ENCODE results near the gene FOXL2NB.
"Not testable (repeated sequence)": the region's sequence is repeated elsewhere in the genome, so short reads cannot be mapped to it uniquely, and the experiment has no call there.

The FOXL2NB gene

DNA sequence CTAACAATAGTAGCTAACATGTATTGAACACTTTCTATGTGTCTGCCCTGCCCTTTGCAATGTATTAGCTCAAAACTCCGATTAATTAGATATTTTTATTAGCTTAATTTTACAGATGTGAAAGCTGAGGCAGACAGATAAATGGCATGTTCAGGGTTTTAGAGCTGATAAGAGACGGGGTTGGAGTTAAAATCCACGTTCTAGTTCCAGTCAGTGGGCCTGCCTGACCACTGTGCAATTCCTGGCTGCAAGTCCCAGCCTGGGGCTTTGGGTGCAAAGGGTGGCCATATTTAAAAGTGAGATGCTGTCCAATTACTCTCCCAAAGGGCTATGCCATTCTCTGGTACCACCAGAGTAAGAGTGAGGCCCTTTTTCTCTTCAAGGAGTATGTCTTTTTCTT lies 33.3 kb upstream of the FOXL2NB start:
- H3K4me1 ChIP-seq (ENCODE audit: control insufficient read depth, insufficient read depth, low read length), result peaks cover 6% of the 10 kb centered on the region
- H3K9ac ChIP-seq (ENCODE audit: low read length), result no peak overlapping the region
- no peaks in the 10 kb centered on the region for H3K9me3 ChIP-seq (ENCODE audit: control insufficient read depth, low read length)
- no peaks in the 10 kb centered on the region for H3K27me3 ChIP-seq (replicated peaks; ENCODE audit: control insufficient read depth, insufficient read depth, low read length)
- DNase-seq (ENCODE audit: low read depth), result no peak
- no peaks in the 10 kb centered on the region for H3K36me3 ChIP-seq (ENCODE audit: control insufficient read depth, insufficient read depth, low read length, severe bottlenecking)
- no peak overlapping the region for H3K4me3 ChIP-seq (ENCODE audit: low read length)

DNA sequence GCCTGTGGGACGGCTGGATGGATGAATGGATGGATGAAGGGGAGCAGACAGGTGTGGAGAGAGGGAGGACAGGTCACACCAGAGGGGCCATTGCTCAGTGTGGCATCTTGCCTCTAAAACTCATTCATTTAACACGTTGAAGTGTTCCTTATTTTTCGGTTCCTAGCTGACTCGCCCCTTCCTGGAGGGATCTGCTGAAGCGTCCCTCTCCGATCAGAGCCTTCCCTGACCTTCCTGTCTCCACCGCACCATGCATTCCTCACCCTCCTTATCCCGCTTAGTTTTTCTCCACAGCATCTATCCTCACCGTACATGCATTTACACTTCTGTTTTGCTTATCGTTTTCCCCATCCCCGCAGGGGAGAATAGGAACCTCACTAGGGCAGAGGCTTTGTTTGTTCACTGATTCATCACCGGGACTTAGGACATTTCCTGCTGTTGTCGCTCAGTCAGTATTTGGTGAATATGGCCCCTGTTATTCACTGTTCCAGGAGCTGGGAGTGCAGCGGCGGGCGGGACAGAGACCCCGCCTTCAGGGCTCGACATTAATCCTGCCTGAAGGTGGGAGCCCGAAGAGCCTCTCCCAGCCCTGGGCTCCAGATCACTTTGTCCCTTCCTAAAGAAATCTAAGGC lies 32.0 kb upstream of the FOXL2NB start:
- Histone ChIP-seq H3K9me3 (ENCODE audit: control insufficient read depth, low read length) (no peaks in the 10 kb centered on the region), H3K27me3 (replicated peaks; ENCODE audit: control insufficient read depth, insufficient read depth, low read length) (no peaks in the 10 kb centered on the region), H3K36me3 (ENCODE audit: control insufficient read depth, insufficient read depth, low read length, severe bottlenecking) (no peaks in the 10 kb centered on the region), H3K4me3 (ENCODE audit: low read length) (peak overlapping the region; percentile 86), H3K9ac (ENCODE audit: low read length) (peak overlapping the region; percentile 97), H3K4me1 (ENCODE audit: control insufficient read depth, insufficient read depth, low read length) (peaks cover 6% of the 10 kb centered on the region)
- DNase-seq (ENCODE audit: low read depth), result no peak

DNA sequence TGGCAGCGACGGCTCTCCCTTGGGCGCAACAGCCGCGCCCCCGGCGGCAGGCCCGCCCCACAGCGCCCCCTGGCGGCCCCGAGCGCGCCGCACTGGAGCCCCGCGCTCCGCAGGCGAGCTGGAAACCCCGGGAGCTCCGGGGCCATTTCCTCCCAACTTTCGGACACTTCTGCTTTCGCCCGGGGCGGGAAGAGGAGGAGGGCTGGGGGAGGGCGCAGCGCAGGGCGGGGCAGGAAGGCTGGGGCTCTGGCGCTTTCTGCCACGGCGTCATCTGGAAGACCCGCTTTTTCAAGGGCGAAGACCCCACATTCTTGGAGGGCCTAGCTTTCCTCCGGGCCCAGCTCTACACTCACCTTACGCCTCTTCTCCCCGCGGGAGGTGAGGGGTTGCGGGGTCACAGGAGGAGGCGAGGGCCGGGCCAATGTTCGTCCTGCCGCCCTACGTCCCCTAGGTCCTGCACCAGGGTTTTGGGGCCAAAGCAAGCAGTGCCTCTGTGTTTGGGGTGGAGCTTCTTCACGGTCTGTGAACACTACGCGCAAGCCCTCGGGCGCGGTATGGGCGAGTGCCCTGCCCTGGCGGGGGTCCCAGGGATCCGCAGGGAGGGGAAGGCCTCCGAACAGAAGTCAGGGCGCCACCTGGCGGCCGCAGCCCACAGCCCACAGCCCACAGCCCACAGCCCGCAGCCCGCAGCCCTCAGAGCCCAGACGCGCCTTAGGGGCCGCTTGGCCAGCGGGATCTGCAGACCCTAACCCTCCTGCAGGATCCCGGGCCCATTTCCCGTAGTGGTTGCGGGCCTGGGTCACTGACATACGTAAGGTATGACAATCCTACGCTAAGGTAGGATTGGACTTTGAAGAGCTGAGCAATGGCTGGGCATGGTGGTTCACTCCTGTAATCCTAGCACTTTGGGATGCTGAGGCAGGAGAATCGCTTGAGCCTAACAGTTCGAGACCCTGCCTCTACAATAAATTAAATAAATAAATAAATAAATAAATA lies 31.2 kb upstream of the FOXL2NB start:
- H3K36me3 ChIP-seq (ENCODE audit: control insufficient read depth, insufficient read depth, low read length, severe bottlenecking), result no peaks in the 10 kb centered on the region
- peak overlapping the region; percentile 97 for H3K9ac ChIP-seq (ENCODE audit: low read length)
- H3K4me1 ChIP-seq (ENCODE audit: control insufficient read depth, insufficient read depth, low read length), result peaks cover 6% of the 10 kb centered on the region
- H3K9me3 ChIP-seq (ENCODE audit: control insufficient read depth, low read length), result no peaks in the 10 kb centered on the region
- H3K27me3 ChIP-seq (replicated peaks; ENCODE audit: control insufficient read depth, insufficient read depth, low read length), result no peaks in the 10 kb centered on the region
- peak; percentile 98 for DNase-seq (ENCODE audit: low read depth)
- H3K4me3 ChIP-seq (ENCODE audit: low read length), result peak overlapping the region; percentile 86

DNA sequence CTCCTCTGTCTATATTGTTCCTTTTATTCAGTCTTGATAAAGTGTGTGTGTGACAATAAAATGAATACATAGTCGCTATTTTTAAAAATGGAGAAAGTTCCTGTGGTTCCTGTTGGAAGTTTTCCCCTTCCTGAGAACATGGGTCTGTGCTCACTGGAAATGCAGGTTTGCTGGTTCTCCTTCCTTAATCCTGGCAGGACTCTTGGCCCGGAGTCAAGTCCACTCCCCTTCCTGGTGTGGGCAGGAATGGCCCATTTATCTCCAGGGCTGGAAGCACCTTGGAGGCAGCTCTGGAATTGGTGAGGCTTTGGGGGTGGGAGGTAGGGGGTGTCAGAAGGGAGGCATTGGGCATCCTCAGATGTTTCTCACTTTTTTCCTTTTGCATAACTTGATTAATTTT lies 30.2 kb upstream of the FOXL2NB start:
- Histone ChIP-seq H3K9me3 (ENCODE audit: control insufficient read depth, low read length) (no peaks in the 10 kb centered on the region), H3K27me3 (replicated peaks; ENCODE audit: control insufficient read depth, insufficient read depth, low read length) (no peaks in the 10 kb centered on the region), H3K36me3 (ENCODE audit: control insufficient read depth, insufficient read depth, low read length, severe bottlenecking) (no peaks in the 10 kb centered on the region), H3K9ac (ENCODE audit: low read length) (no peak overlapping the region), H3K4me3 (ENCODE audit: low read length) (no peak overlapping the region), H3K4me1 (ENCODE audit: control insufficient read depth, insufficient read depth, low read length) (peaks cover 13% of the 10 kb centered on the region)
- DNase-seq (ENCODE audit: low read depth), result no peak

DNA sequence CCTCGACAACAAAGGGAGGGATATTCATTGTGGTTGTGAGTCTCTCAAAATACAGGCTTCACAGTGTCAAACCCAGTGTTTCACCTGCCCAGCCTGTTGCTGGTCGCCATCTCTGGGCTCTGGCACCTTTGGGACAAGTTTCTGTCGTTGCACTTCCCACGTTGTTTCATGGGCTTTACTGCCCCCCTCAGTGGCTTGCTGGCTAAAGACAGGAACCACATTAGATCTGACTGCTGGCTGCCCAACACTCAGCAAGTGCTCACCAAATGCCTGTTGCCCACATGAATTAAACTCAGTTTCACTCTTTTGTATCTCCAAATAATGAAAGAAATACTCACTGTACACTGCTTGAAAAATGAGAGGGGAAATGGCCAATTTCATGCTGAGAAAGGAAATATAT lies 27.7 kb upstream of the FOXL2NB start:
- DNase-seq (ENCODE audit: low read depth), result no peak
- no peaks in the 10 kb centered on the region for H3K36me3 ChIP-seq (ENCODE audit: control insufficient read depth, insufficient read depth, low read length, severe bottlenecking)
- no peaks in the 10 kb centered on the region for H3K9me3 ChIP-seq (ENCODE audit: control insufficient read depth, low read length)
- H3K4me3 ChIP-seq (ENCODE audit: low read length), result no peak overlapping the region
- H3K9ac ChIP-seq (ENCODE audit: low read length), result no peak overlapping the region
- peaks cover 3% of the 10 kb centered on the region for H3K27me3 ChIP-seq (replicated peaks; ENCODE audit: control insufficient read depth, insufficient read depth, low read length)
- H3K4me1 ChIP-seq (ENCODE audit: control insufficient read depth, insufficient read depth, low read length), result peaks cover 17% of the 10 kb centered on the region

DNA sequence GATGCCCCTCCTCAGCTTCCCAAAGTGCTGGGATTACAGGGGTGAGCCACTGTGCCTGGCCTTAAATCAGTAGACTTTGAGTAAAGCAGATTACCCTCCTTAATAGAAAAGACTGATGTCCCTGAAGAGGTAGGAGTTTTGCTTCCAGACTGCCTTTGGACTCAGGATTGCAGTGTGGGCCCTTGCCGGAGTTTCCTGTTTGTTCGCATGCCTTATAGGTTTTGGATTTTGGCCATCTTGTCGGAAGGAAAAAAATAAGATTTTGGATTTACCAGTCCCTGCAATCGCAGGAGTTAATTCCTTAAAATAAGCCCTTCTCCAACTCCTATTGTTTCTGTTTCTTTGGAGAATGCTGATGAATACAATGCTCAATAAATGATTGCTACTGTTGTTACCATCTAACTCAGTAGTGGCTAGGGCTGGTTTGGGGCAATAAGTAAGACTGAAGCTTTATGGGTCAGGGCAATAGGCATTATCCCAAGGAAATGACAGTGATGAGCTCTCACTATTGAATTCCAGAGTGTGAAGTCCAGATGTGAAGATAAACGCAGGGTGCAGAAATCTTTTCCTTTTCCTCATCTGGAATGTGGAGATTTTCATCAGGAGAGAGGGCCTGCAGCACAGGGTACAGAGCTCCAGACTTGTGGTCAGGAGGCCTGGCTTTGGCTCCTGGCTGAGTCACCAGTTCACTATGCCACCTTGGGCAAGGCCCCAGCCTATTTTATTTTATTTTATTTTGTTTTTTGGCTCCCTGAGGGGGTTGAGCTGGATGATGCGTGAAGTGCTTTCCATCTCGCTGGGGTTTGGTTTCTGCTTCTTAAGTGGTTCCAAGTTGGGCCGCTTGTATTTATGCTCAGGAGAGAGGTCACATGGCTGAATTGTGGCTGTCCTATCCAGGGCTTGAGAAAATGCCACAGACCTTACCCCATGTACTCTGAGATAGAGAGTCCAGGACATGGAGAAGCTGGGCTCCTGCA lies 25.4 kb upstream of the FOXL2NB start:
- Histone ChIP-seq H3K9ac (ENCODE audit: low read length) (no peak overlapping the region), H3K4me1 (ENCODE audit: control insufficient read depth, insufficient read depth, low read length) (peaks cover 11% of the 10 kb centered on the region), H3K9me3 (ENCODE audit: control insufficient read depth, low read length) (no peaks in the 10 kb centered on the region), H3K36me3 (ENCODE audit: control insufficient read depth, insufficient read depth, low read length, severe bottlenecking) (no peaks in the 10 kb centered on the region), H3K4me3 (ENCODE audit: low read length) (no peak overlapping the region), H3K27me3 (replicated peaks; ENCODE audit: control insufficient read depth, insufficient read depth, low read length) (peaks cover 3% of the 10 kb centered on the region)
- DNase-seq (ENCODE audit: low read depth), result peak; percentile 90

DNA sequence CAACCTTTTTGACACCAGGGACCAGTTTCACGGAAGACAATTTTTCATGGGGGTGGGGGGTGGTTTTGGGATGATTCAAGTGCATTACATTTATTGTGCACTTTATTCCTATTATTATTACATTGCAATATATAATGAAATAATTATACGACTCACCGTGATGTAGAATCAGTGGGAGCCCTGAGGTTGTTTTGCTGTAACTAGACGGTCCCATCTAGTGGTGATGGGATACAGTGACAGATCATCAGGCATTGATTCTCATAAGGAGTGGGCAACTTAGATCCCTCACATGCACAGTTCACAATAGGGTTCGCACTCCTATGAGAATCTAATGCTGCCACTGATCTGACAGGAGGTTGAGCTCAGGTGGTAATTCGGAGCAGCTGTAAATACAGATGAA lies 24.6 kb upstream of the FOXL2NB start:
- H3K9me3 ChIP-seq (ENCODE audit: control insufficient read depth, low read length); DNase-seq (ENCODE audit: low read depth); H3K4me3 ChIP-seq (ENCODE audit: low read length); H3K36me3 ChIP-seq (ENCODE audit: control insufficient read depth, insufficient read depth, low read length, severe bottlenecking); H3K9ac ChIP-seq (ENCODE audit: low read length); H3K27me3 ChIP-seq (replicated peaks; ENCODE audit: control insufficient read depth, insufficient read depth, low read length): not testable (repeated sequence)
- H3K4me1 ChIP-seq (ENCODE audit: control insufficient read depth, insufficient read depth, low read length), result peaks cover 11% of the 10 kb centered on the region

DNA sequence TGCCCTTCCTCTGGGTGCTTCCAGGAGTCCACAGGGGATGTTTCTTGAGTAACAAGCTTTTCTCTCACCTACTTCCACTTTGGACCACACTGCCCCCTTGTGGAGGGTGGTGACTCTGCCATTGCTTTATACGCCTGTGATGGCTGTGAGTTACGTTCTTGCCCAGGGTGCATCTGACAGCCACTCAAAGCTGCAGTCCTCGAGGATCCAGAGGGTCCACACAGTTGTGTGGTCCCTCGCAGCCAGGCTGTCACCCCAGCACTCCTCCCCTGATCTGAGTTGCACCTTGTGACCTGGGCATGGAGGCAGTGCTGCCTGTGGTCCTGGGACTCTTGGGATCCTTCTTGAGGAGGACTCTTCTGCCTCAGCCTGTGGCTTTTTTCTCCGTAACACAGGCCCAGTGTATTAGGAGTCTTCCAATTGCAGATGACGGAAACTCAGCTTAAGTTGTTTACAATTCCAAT lies 23.5 kb upstream of the FOXL2NB start:
- Histone ChIP-seq H3K4me1 (ENCODE audit: control insufficient read depth, insufficient read depth, low read length) (peaks cover 11% of the 10 kb centered on the region), H3K27me3 (replicated peaks; ENCODE audit: control insufficient read depth, insufficient read depth, low read length) (peaks cover 3% of the 10 kb centered on the region), H3K9me3 (ENCODE audit: control insufficient read depth, low read length) (no peaks in the 10 kb centered on the region), H3K4me3 (ENCODE audit: low read length) (no peak overlapping the region), H3K9ac (ENCODE audit: low read length) (no peak overlapping the region), H3K36me3 (ENCODE audit: control insufficient read depth, insufficient read depth, low read length, severe bottlenecking) (no peaks in the 10 kb centered on the region)
- peak; percentile 92 for DNase-seq (ENCODE audit: low read depth)

DNA sequence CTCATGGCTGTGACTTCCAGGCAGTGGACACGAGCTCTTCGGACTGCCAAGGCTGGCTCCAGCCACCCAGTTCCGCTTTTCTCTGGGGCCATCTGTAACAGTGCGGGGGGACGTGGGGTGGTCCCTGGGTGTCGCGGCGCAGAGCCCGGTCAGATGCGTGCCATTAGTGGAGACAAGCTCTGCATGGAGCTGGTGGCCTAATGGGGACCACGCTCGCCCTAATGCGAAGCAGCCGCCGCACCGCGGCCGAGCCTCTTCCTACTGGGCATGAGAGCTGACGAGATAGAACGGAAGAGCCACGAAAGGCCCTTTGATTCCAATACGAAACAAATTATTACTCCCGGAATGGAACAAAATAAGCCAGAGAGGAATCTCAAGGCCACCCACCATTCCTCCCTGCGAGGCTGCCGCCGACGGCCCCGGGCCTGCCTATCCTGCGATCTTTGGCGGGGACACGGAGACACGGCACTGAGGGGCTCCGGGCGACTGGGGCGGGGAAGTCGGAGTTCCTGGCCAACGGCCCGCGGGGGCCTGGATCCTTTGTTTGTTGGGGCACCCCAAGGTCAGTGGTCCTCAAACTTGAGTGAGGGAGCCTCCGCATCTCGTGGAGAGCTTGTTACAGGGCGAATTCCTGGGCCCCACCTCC lies 18.2 kb upstream of the FOXL2NB start:
- no peak for DNase-seq (ENCODE audit: low read depth)
- Histone ChIP-seq H3K9ac (ENCODE audit: low read length) (no peak overlapping the region), H3K4me1 (ENCODE audit: control insufficient read depth, insufficient read depth, low read length) (no peaks in the 10 kb centered on the region), H3K9me3 (ENCODE audit: control insufficient read depth, low read length) (no peaks in the 10 kb centered on the region), H3K4me3 (ENCODE audit: low read length) (no peak overlapping the region), H3K36me3 (ENCODE audit: control insufficient read depth, insufficient read depth, low read length, severe bottlenecking) (no peaks in the 10 kb centered on the region), H3K27me3 (replicated peaks; ENCODE audit: control insufficient read depth, insufficient read depth, low read length) (peaks cover 12% of the 10 kb centered on the region)

DNA sequence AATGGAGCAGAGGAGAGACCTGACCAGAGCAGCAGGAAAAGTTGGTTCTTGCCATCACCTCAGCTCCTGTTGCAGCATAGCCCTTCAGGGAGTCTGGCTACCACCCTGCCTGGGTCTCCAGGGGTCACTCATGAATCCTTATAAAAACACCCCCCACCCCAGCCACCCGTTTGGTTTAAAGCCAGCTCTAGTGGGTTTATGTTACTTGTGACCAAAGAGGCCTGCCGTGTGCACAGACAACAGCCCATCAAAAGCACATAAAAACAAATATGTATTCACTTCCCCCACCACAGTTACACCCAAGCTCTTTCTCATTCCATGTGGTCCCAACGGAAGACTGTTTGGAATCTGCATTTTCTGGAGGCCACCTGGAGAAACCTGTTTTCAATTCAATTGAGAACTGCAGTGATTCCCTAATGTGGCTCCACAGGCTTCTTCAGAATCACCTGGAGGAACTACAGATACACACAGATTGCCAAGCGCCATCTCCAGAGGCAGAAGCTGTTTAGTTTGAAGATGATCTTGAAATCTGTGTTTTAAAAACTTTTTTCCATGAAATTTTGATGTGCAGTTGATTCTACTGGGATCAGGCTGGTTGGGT lies 13.8 kb upstream of the FOXL2NB start:
- peaks cover 16% of the 10 kb centered on the region for H3K4me1 ChIP-seq (ENCODE audit: control insufficient read depth, insufficient read depth, low read length)
- no peak overlapping the region for H3K4me3 ChIP-seq (ENCODE audit: low read length)
- H3K9me3 ChIP-seq (ENCODE audit: control insufficient read depth, low read length), result no peaks in the 10 kb centered on the region
- peaks cover 40% of the 10 kb centered on the region for H3K27me3 ChIP-seq (replicated peaks; ENCODE audit: control insufficient read depth, insufficient read depth, low read length)
- DNase-seq (ENCODE audit: low read depth), result no peak
- no peaks in the 10 kb centered on the region for H3K36me3 ChIP-seq (ENCODE audit: control insufficient read depth, insufficient read depth, low read length, severe bottlenecking)
- H3K9ac ChIP-seq (ENCODE audit: low read length), result no peak overlapping the region

All from adipocyte (in vitro differentiated cells).